HepG2 (cell line): ENCODE data around the gene GABBR2. TPM values are rescaled to one million over a fixed set of nuclear protein-coding genes. Genes with fewer than 3 reads are reported as not detected.

Source experiments
- DNMT3B ChIP-seq: conservative IDR thresholded peaks from 2 replicates; pipeline ENCODE4 v1.6.1; 2016; ENCODE audit warnings: missing biosample characterization, control low read depth
- EED ChIP-seq: sonication (generic); formaldehyde crosslinking; IDR thresholded peaks from 2 replicates; pipeline ENCODE4 v1.5.0; 2020; ENCODE audit warnings: mild to moderate bottlenecking, missing genetic modification reagents
- EP300 ChIP-seq, 3 experiments: sonication (generic) in 1 of 3; formaldehyde crosslinking in 1 of 3; IDR thresholded peaks; 2 replicates each; pipeline versions ENCODE4 v1.5.1 to v1.6.1; 2011 to 2020; ENCODE audit warnings: low read depth in 2 of 3, low read length in 2 of 3, borderline replicate concordance in 1 of 3, improper control_type of control experiment in 1 of 3, mild to moderate bottlenecking in 1 of 3, missing genetic modification reagents in 1 of 3, moderate library complexity in 1 of 3
- GTF3A ChIP-seq: sonication (generic); formaldehyde crosslinking; conservative IDR thresholded peaks from 2 replicates; pipeline ENCODE4 v1.4.0; 2020; ENCODE audit warnings: mild to moderate bottlenecking, missing genetic modification reagents
- JDP2 ChIP-seq: sonication (generic); formaldehyde crosslinking; IDR thresholded peaks from 2 replicates; pipeline ENCODE4 v1.8.1; 2022; ENCODE audit warnings: missing genetic modification reagents, borderline replicate concordance
- MIXL1 ChIP-seq: IDR thresholded peaks from 2 replicates; pipeline ENCODE4 v1.6.1; 2016
- NAIF1 ChIP-seq: sonication (generic); formaldehyde crosslinking; IDR thresholded peaks from 2 replicates; pipeline ENCODE4 v1.5.0; 2020; ENCODE audit warnings: mild to moderate bottlenecking, missing genetic modification reagents, borderline replicate concordance
- POGZ ChIP-seq: sonication (generic); formaldehyde crosslinking; IDR thresholded peaks from 2 replicates; pipeline ENCODE4 v1.4.0; 2020; ENCODE audit warnings: mild to moderate bottlenecking, missing genetic modification reagents
- RARG ChIP-seq: sonication (generic); formaldehyde crosslinking; IDR thresholded peaks from 2 replicates; pipeline ENCODE4 v1.4.0; 2020; ENCODE audit warnings: low read depth, mild to moderate bottlenecking, missing genetic modification reagents
- SCMH1 ChIP-seq: sonication (generic); formaldehyde crosslinking; IDR thresholded peaks from 2 replicates; pipeline ENCODE4 v1.9.0; 2021; ENCODE audit warnings: missing genetic modification reagents, mild to moderate bottlenecking, borderline replicate concordance
- SPEN ChIP-seq: sonication (generic); formaldehyde crosslinking; IDR thresholded peaks from 2 replicates; pipeline ENCODE4 v1.5.1; 2020; ENCODE audit warnings: low read depth, mild to moderate bottlenecking, missing genetic modification reagents
- SYNCRIP ChIP-seq: fragments of 200-400 bp; formaldehyde crosslinking; IDR thresholded peaks from 2 replicates; pipeline ENCODE4 v1.6.1; 2018; ENCODE audit warnings: mild to moderate bottlenecking, low read depth, low read length; ENCODE audit not compliant: insufficient read depth
- TCF12 ChIP-seq, 2 experiments: fragments of 450-650 bp in 1 of 2; sonication (generic) in 1 of 2; formaldehyde crosslinking in 1 of 2; IDR thresholded peaks; 2 replicates each; pipeline versions ENCODE4 v1.6.1 to v1.8.0; 2017 to 2022; ENCODE audit warnings: antibody characterized with exemption in 1 of 2, mild to moderate bottlenecking in 1 of 2, missing genetic modification reagents in 1 of 2, moderate library complexity in 1 of 2
- TEAD3 ChIP-seq: optimal IDR thresholded peaks from 2 replicates; pipeline ENCODE3; 2016; ENCODE audit warnings: borderline replicate concordance
- WIZ ChIP-seq: sonication (generic); formaldehyde crosslinking; IDR thresholded peaks from 2 replicates; pipeline ENCODE4 v1.5.1; 2020; ENCODE audit warnings: mild to moderate bottlenecking, missing genetic modification reagents
- ZFP36 ChIP-seq: fragments of 150-350 bp; IDR thresholded peaks from 2 replicates; pipeline ENCODE4 v1.6.1; 2018; ENCODE audit warnings: borderline replicate concordance, low read length, low read depth; ENCODE audit not compliant: partially characterized antibody
- ZFP82 ChIP-seq: sonication (generic); formaldehyde crosslinking; IDR thresholded peaks from 2 replicates; pipeline ENCODE4 v1.5.1; 2020; ENCODE audit warnings: mild to moderate bottlenecking, missing genetic modification reagents, borderline replicate concordance
- ZNF230 ChIP-seq: sonication (generic); formaldehyde crosslinking; IDR thresholded peaks from 2 replicates; pipeline ENCODE4 v1.4.0; 2020; ENCODE audit warnings: mild to moderate bottlenecking, missing genetic modification reagents
- ZNF629 ChIP-seq: sonication (generic); formaldehyde crosslinking; conservative IDR thresholded peaks from 2 replicates; pipeline ENCODE4 v1.5.0; 2020; ENCODE audit warnings: missing genetic modification reagents
- ZNF761 ChIP-seq: sonication (generic); formaldehyde crosslinking; conservative IDR thresholded peaks from 2 replicates; pipeline ENCODE4 v1.4.0; 2020; ENCODE audit warnings: mild to moderate bottlenecking, missing genetic modification reagents
- ZNF772 ChIP-seq: sonication (generic); formaldehyde crosslinking; IDR thresholded peaks from 2 replicates; pipeline ENCODE4 v1.5.0; 2020; ENCODE audit warnings: mild to moderate bottlenecking, missing genetic modification reagents
- polyA plus RNA-seq, 8 experiments: library from polyadenylated mRNA; depleted of rRNA in 3 of 8; stranded (reverse) in 7 of 8; unstranded in 1 of 8; fragments of >200 nt; fragmentation: Illumina TruSeq in 4 of 8; extraction: Trizol in 4 of 8; gene quantifications; 2 replicates each; pipeline versions ENCODE4 v1.2.1 to v1.2.3, GENCODE V29; 2011 to 2016; ENCODE audit warnings: low read depth in 4 of 8, missing spikeins in 1 of 8, mixed read lengths in 1 of 8; ENCODE audit not compliant: insufficient read depth in 1 of 8
- total RNA-seq, 5 experiments: library from RNA; depleted of rRNA; stranded (reverse); fragments of >200 nt; fragmentation: Illumina TruSeq; extraction: Trizol; gene quantifications; 2 replicates each; pipeline ENCODE4 v1.2.3, GENCODE V29; 2016; ENCODE audit warnings: low read depth in 1 of 5
- TF ChIP-seq, protein P1 (sequence below): sonication (generic); formaldehyde crosslinking; IDR thresholded peaks from 2 replicates; pipeline ENCODE4 v1.9.0; 2021; ENCODE audit warnings: missing genetic modification reagents, borderline replicate concordance
- TF ChIP-seq, protein P2 (sequence below): sonication (generic); formaldehyde crosslinking; IDR thresholded peaks from 2 replicates; pipeline ENCODE4 v1.4.0; 2020; ENCODE audit warnings: mild to moderate bottlenecking, low read depth, missing genetic modification reagents
- TF ChIP-seq, protein P3 (sequence below): sonication (generic); formaldehyde crosslinking; IDR thresholded peaks from 2 replicates; pipeline ENCODE4 v1.8.0; 2022; ENCODE audit warnings: missing genetic modification reagents, mild to moderate bottlenecking, moderate library complexity, borderline replicate concordance

GABBR2 gene
- total and polyA plus RNA-seq, 2 of the 13 experiments (the other 11 are each of a cell fraction or from before 2014, with no cell fraction given) = 0.02 TPM; not detected in 1

DNA sequence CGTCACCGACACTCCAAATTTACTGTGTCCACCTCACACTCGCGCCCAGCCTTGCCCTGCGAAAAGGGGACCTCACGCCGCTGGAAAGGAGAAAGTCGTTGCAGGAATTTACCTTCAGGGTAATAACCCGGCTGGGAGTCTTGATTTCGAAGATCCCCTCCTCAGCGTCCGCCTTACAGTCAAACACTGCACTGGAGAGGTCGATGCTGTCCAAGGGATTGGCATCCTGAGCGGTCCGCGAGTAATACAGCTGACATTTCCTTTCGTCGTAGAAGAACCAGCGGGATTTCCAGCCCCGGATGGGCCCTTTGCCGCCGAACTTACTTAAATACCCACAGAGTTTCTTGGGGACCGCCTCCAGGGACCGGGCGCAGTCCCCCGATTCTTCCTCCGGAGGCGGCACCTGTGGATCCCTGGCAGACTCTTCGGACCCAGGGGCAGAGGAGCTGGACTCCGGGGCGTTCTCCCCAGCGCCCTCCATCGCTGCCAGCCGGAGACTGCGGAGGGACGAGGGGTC is 453.6 kb downstream of the GABBR2 start (continued):
- TF ChIP-seq POGZ (CRISPR knock-in tag) = no peak
- TF ChIP-seq TCF12 (IDR thresholded peaks at IDR 0.05) = no peak
- no peak for TF ChIP-seq TCF12 (CRISPR knock-in tag; IDR thresholded peaks at IDR 0.05)
- TF ChIP-seq RARG = no peak
- TF ChIP-seq, protein P1, sequence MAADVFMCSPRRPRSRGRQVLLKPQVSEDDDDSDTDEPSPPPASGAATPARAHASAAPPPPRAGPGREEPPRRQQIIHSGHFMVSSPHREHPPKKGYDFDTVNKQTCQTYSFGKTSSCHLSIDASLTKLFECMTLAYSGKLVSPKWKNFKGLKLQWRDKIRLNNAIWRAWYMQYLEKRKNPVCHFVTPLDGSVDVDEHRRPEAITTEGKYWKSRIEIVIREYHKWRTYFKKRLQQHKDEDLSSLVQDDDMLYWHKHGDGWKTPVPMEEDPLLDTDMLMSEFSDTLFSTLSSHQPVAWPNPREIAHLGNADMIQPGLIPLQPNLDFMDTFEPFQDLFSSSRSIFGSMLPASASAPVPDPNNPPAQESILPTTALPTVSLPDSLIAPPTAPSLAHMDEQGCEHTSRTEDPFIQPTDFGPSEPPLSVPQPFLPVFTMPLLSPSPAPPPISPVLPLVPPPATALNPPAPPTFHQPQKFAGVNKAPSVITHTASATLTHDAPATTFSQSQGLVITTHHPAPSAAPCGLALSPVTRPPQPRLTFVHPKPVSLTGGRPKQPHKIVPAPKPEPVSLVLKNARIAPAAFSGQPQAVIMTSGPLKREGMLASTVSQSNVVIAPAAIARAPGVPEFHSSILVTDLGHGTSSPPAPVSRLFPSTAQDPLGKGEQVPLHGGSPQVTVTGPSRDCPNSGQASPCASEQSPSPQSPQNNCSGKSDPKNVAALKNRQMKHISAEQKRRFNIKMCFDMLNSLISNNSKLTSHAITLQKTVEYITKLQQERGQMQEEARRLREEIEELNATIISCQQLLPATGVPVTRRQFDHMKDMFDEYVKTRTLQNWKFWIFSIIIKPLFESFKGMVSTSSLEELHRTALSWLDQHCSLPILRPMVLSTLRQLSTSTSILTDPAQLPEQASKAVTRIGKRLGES (CRISPR knock-in tag) = no peak
- TF ChIP-seq NAIF1 (CRISPR knock-in tag) = no peak
- peak; percentile 3; the same call in 1 of the 2 replicates for TF ChIP-seq WIZ (CRISPR knock-in tag)
- TF ChIP-seq, protein P2, sequence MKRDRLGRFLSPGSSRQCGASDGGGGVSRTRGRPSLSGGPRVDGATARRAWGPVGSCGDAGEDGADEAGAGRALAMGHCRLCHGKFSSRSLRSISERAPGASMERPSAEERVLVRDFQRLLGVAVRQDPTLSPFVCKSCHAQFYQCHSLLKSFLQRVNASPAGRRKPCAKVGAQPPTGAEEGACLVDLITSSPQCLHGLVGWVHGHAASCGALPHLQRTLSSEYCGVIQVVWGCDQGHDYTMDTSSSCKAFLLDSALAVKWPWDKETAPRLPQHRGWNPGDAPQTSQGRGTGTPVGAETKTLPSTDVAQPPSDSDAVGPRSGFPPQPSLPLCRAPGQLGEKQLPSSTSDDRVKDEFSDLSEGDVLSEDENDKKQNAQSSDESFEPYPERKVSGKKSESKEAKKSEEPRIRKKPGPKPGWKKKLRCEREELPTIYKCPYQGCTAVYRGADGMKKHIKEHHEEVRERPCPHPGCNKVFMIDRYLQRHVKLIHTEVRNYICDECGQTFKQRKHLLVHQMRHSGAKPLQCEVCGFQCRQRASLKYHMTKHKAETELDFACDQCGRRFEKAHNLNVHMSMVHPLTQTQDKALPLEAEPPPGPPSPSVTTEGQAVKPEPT = 0 out of 2 replicates have a peak, but pooled peaks have one; percentile 19
- TF ChIP-seq, protein P3, sequence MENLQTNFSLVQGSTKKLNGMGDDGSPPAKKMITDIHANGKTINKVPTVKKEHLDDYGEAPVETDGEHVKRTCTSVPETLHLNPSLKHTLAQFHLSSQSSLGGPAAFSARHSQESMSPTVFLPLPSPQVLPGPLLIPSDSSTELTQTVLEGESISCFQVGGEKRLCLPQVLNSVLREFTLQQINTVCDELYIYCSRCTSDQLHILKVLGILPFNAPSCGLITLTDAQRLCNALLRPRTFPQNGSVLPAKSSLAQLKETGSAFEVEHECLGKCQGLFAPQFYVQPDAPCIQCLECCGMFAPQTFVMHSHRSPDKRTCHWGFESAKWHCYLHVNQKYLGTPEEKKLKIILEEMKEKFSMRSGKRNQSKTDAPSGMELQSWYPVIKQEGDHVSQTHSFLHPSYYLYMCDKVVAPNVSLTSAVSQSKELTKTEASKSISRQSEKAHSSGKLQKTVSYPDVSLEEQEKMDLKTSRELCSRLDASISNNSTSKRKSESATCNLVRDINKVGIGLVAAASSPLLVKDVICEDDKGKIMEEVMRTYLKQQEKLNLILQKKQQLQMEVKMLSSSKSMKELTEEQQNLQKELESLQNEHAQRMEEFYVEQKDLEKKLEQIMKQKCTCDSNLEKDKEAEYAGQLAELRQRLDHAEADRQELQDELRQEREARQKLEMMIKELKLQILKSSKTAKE = no peak
- no peak for TF ChIP-seq ZFP82
- no peak for TF ChIP-seq DNMT3B (CRISPR knock-in tag)
- TF ChIP-seq EED = no peak
- no peak for TF ChIP-seq JDP2
- no peak for TF ChIP-seq ZNF772 (CRISPR knock-in tag)
- no peak for TF ChIP-seq MIXL1 (CRISPR knock-in tag)
- TF ChIP-seq ZNF761 (CRISPR knock-in tag) = no peak
- no peak for TF ChIP-seq ZNF629 (CRISPR knock-in tag)
- 0 out of 2 replicates have a peak, but pooled peaks have one; percentile 3 for TF ChIP-seq ZNF230
- no peak for TF ChIP-seq EP300 (IDR thresholded peaks at IDR 0.05; ENCODE audit: low read depth in 2 of 2, low read length in 2 of 2)
- TF ChIP-seq EP300 (CRISPR knock-in tag; IDR thresholded peaks at IDR 0.05; ENCODE audit: borderline replicate concordance) = no peak
- no peak for TF ChIP-seq ZFP36
- no peak for TF ChIP-seq SPEN (CRISPR knock-in tag)
- peak; percentile 15 for TF ChIP-seq TEAD3 (CRISPR knock-in tag)
- 0 out of 2 replicates have a peak, but pooled peaks have one; percentile 1 for TF ChIP-seq GTF3A (CRISPR knock-in tag)
- TF ChIP-seq SYNCRIP = no peak
- TF ChIP-seq SCMH1 (CRISPR knock-in tag) = no peak
